HG03060 (cell line): ENCODE measurements around the gene SMIM33.
A peak's percentile ranks its signal among the peaks of the same experiment; 100 is the strongest.
"Not testable (repeated sequence)": the region's sequence is repeated elsewhere in the genome, so short reads cannot be mapped to it uniquely, and the experiment has no call there.

Experiments used
- ATAC-seq: cut with Tn5 transposase; IDR thresholded peaks from one replicate; pipeline ENCODE4 v1.9.1; 2021; ENCODE audit warnings: low read depth, moderate number of reproducible peaks; ENCODE audit not compliant: unreplicated experiment

SMIM33 gene

GRCh38 chr5:139481580-139482049 lies 10.8 kb downstream of the SMIM33 start:
- ATAC-seq = no peak

- ATAC-seq = no peak
Observed at GRCh38 chr5:139482050-139482889, 11.5 kb downstream of the SMIM33 start, which contains the start of gene STING1. STING1 (minus strand) TSS chr5:139482758; CDS start chr5:139481704, 1,054 bp downstream.

- ATAC-seq = not testable (repeated sequence)
Observed at GRCh38 chr5:139482890-139483208, 12.0 kb downstream of the SMIM33 start.

- no peak for ATAC-seq
Observed at GRCh38 chr5:139486201-139486600, 15.4 kb downstream of the SMIM33 start.

- ATAC-seq = no peak
Observed at GRCh38 chr5:139488260-139488659, 17.5 kb downstream of the SMIM33 start.

- no peak for ATAC-seq
Observed at GRCh38 chr5:139492700-139493192, 21.9 kb downstream of the SMIM33 start.

GRCh38 chr5:139494256-139494655 lies 23.5 kb downstream of the SMIM33 start:
- no peak for ATAC-seq

GRCh38 chr5:139494832-139495231 lies 24.0 kb downstream of the SMIM33 start:
- ATAC-seq = no peak

- no peak for ATAC-seq
Observed at GRCh38 chr5:139495638-139496435, 25.0 kb downstream of the SMIM33 start.

GRCh38 chr5:139501381-139501780 lies 30.6 kb downstream of the SMIM33 start:
- ATAC-seq = no peak

- ATAC-seq = not testable (repeated sequence)
Observed at GRCh38 chr5:139503036-139503817, 32.4 kb downstream of the SMIM33 start.

- not testable (repeated sequence) for ATAC-seq
Observed at GRCh38 chr5:139503879-139504278, 33.1 kb downstream of the SMIM33 start.

GRCh38 chr5:139504722-139505121 lies 33.9 kb downstream of the SMIM33 start:
- ATAC-seq = not testable (repeated sequence)

GRCh38 chr5:139512786-139513390 lies 42.1 kb downstream of the SMIM33 start:
- ATAC-seq = no peak

GRCh38 chr5:139513434-139513833 lies 42.6 kb downstream of the SMIM33 start:
- ATAC-seq = not testable (repeated sequence)

GRCh38 chr5:139513852-139514485 lies 43.2 kb downstream of the SMIM33 start:
- no peak for ATAC-seq

GRCh38 chr5:139514486-139514856 lies 43.7 kb downstream of the SMIM33 start:
- ATAC-seq = no peak

- peak; percentile 43 for ATAC-seq
Observed at GRCh38 chr5:139517683-139518564, 47.1 kb downstream of the SMIM33 start.
